ENCODE data around the gene PTPN14. TPM values are rescaled to one million over a fixed set of nuclear protein-coding genes. Genes with fewer than 3 reads are reported as not detected.

The PTPN14 gene
- polyA plus RNA-seq, 1 donor from 2014 or later: 0.07 TPM

DNA sequence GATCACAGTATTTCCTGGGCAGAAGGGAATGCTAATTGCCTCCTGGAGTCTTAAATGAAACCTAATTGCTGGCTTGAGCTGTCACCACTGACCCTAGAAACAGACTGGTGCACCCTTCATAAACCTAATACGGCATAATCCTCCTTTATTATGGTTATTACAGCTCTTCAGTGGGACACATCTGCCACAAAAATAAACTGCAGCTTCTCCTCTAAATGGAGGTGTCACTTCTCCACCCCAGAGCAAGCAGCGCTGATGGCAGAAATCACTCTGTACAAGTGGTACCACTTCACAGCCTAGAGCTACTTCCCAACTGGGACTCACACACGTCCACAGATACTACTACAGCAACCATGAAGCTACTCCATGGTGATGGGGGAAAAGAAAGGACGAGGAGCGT lies 11.1 kb downstream of the PTPN14 start:
- Histone ChIP-seq H4K20me1 (ENCODE audit: insufficient read depth) (no peaks in the 10 kb centered on the region), H3K4me2 (ENCODE audit: low read length) (no peak overlapping the region), H3K9me3 (ENCODE audit: low read length) (no peaks in the 10 kb centered on the region), H3K9me2 (ENCODE audit: insufficient read depth, low read length) (no peaks in the 10 kb centered on the region), H3K27me3 (ENCODE audit: insufficient read depth, low read depth, low read length) (no peaks in the 10 kb centered on the region), H3K27ac (ENCODE audit: low read length) (no peak overlapping the region), H3K36me3 (ENCODE audit: insufficient read depth, low read length) (no peaks in the 10 kb centered on the region), H2AFZ (ENCODE audit: low read depth, low read length) (no peak overlapping the region), H3F3A (ENCODE audit: insufficient read depth, low read length, poor library complexity, severe bottlenecking) (no peaks in the 10 kb centered on the region), H3K79me2 (replicated peaks; ENCODE audit: insufficient read depth, low read length) (no peaks in the 10 kb centered on the region), H3K9ac (ENCODE audit: low read length) (no peak overlapping the region), H3K4me3 (ENCODE audit: low read length) (no peak overlapping the region)
- no peak for TF ChIP-seq POLR2AphosphoS5 (IDR thresholded peaks at IDR 0.05)
- TF ChIP-seq EP300 (conservative IDR thresholded peaks at IDR 0.05; ENCODE audit: poor library complexity, severe bottlenecking): no peak
- TF ChIP-seq TAF1 (IDR thresholded peaks at IDR 0.05; ENCODE audit: low read depth): no peak
- TF ChIP-seq, protein P1, sequence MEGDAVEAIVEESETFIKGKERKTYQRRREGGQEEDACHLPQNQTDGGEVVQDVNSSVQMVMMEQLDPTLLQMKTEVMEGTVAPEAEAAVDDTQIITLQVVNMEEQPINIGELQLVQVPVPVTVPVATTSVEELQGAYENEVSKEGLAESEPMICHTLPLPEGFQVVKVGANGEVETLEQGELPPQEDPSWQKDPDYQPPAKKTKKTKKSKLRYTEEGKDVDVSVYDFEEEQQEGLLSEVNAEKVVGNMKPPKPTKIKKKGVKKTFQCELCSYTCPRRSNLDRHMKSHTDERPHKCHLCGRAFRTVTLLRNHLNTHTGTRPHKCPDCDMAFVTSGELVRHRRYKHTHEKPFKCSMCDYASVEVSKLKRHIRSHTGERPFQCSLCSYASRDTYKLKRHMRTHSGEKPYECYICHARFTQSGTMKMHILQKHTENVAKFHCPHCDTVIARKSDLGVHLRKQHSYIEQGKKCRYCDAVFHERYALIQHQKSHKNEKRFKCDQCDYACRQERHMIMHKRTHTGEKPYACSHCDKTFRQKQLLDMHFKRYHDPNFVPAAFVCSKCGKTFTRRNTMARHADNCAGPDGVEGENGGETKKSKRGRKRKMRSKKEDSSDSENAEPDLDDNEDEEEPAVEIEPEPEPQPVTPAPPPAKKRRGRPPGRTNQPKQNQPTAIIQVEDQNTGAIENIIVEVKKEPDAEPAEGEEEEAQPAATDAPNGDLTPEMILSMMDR (IDR thresholded peaks at IDR 0.05; ENCODE audit: poor library complexity, severe bottlenecking): no peak
- TF ChIP-seq, protein P2, sequence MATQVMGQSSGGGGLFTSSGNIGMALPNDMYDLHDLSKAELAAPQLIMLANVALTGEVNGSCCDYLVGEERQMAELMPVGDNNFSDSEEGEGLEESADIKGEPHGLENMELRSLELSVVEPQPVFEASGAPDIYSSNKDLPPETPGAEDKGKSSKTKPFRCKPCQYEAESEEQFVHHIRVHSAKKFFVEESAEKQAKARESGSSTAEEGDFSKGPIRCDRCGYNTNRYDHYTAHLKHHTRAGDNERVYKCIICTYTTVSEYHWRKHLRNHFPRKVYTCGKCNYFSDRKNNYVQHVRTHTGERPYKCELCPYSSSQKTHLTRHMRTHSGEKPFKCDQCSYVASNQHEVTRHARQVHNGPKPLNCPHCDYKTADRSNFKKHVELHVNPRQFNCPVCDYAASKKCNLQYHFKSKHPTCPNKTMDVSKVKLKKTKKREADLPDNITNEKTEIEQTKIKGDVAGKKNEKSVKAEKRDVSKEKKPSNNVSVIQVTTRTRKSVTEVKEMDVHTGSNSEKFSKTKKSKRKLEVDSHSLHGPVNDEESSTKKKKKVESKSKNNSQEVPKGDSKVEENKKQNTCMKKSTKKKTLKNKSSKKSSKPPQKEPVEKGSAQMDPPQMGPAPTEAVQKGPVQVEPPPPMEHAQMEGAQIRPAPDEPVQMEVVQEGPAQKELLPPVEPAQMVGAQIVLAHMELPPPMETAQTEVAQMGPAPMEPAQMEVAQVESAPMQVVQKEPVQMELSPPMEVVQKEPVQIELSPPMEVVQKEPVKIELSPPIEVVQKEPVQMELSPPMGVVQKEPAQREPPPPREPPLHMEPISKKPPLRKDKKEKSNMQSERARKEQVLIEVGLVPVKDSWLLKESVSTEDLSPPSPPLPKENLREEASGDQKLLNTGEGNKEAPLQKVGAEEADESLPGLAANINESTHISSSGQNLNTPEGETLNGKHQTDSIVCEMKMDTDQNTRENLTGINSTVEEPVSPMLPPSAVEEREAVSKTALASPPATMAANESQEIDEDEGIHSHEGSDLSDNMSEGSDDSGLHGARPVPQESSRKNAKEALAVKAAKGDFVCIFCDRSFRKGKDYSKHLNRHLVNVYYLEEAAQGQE (IDR thresholded peaks at IDR 0.05; ENCODE audit: borderline replicate concordance): no peak
- TF ChIP-seq SMC3 (conservative IDR thresholded peaks at IDR 0.05; ENCODE audit: poor library complexity): no peak
- TF ChIP-seq MXI1 (conservative IDR thresholded peaks at IDR 0.05; ENCODE audit: poor library complexity, severe bottlenecking): no peak
- TF ChIP-seq RAD21 (conservative IDR thresholded peaks at IDR 0.05): no peak
- no peak for TF ChIP-seq EZH2 (IDR thresholded peaks at IDR 0.05; ENCODE audit: borderline replicate concordance, insufficient read depth, low read length, poor library complexity, severe bottlenecking)

- Histone ChIP-seq H3K79me2 (replicated peaks; ENCODE audit: insufficient read depth, low read length) (no peaks in the 10 kb centered on the region), H3K9me2 (ENCODE audit: insufficient read depth, low read length) (no peaks in the 10 kb centered on the region), H4K20me1 (ENCODE audit: insufficient read depth) (no peaks in the 10 kb centered on the region), H3K27ac (ENCODE audit: low read length) (no peak overlapping the region), H3K9ac (ENCODE audit: low read length) (no peak overlapping the region), H3K4me3 (ENCODE audit: low read length) (no peak overlapping the region), H3K9me3 (ENCODE audit: low read length) (no peaks in the 10 kb centered on the region), H3K27me3 (ENCODE audit: insufficient read depth, low read depth, low read length) (no peaks in the 10 kb centered on the region), H3F3A (ENCODE audit: insufficient read depth, low read length, poor library complexity, severe bottlenecking) (no peaks in the 10 kb centered on the region), H2AFZ (ENCODE audit: low read depth, low read length) (no peak overlapping the region), H3K4me2 (ENCODE audit: low read length) (no peak overlapping the region), H3K36me3 (ENCODE audit: insufficient read depth, low read length) (no peaks in the 10 kb centered on the region)
- no peak for TF ChIP-seq EP300 (conservative IDR thresholded peaks at IDR 0.05; ENCODE audit: poor library complexity, severe bottlenecking)
- TF ChIP-seq, protein P2 (IDR thresholded peaks at IDR 0.05; ENCODE audit: borderline replicate concordance): no peak
- TF ChIP-seq SMC3 (conservative IDR thresholded peaks at IDR 0.05; ENCODE audit: poor library complexity): no peak
- no peak for TF ChIP-seq TAF1 (IDR thresholded peaks at IDR 0.05; ENCODE audit: low read depth)
- TF ChIP-seq EZH2 (IDR thresholded peaks at IDR 0.05; ENCODE audit: borderline replicate concordance, insufficient read depth, low read length, poor library complexity, severe bottlenecking): no peak
These were observed 12.9 kb downstream of the PTPN14 start for GRCh38 chr1:214538496-214538895.

Measured in neural cell (in vitro differentiated cells).